Fibroblast of skin of right quadriceps (primary cell): ENCODE data around the gene ZNF224.
"Not testable (repeated sequence)": the region's sequence is repeated elsewhere in the genome, so short reads cannot be mapped to it uniquely, and the experiment has no call there.

Experiments
- DNase-seq: peaks from one replicate; pipeline ENCODE4 v3.0.0-alpha.2; 2013

Gene ZNF224

DNA sequence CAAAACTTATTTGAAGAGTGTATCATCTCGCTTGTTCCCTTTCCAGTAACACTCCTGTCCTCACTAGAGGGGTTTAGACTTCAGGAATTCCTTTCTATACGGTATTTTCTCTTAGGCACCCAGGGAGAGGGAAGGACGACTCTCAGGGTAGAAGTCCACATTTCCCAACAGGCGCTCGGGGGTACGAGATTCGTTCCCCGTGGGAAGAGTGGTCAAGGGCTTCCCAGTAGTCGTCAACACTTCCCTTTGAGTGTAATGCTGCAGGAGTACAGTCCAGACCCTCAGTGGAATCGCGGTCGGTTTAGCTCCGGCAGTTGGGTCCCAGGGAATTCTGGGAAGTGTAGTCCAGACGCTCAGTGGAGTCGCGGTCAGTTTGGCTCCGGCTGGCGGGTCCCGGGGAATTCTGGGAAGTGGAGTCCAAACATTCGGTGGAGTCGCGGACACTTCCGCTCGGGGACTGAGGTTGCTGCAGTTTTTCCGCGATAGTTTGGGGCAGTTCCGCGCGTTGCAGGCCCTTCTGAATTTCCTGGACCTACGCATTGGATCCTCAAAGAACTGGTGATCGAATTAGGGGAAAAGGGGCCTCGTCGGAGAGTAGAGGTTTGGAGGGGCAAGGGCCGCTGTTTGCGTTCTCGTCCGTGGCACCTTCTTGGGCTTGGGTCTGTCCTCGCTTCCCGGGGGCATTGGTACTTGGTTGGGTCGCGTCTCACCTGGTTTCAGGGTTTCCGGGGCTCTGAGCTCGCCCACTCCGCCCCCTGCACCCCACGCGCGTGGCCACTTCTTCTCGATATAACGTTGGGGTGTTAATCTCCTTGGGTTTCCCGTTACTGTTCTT lies at the start of gene ZNF224:
TSS of gene ZNF224 (plus strand) at position 431 of the 835 bp plus-strand sequence. CDS start 3,513 bp downstream, outside the sequence.
- peak; percentile 91 for DNase-seq

GRCh38 chr19:44050740-44051649 lies 43.2 kb upstream of the ZNF224 start:
- no peak for DNase-seq

DNA sequence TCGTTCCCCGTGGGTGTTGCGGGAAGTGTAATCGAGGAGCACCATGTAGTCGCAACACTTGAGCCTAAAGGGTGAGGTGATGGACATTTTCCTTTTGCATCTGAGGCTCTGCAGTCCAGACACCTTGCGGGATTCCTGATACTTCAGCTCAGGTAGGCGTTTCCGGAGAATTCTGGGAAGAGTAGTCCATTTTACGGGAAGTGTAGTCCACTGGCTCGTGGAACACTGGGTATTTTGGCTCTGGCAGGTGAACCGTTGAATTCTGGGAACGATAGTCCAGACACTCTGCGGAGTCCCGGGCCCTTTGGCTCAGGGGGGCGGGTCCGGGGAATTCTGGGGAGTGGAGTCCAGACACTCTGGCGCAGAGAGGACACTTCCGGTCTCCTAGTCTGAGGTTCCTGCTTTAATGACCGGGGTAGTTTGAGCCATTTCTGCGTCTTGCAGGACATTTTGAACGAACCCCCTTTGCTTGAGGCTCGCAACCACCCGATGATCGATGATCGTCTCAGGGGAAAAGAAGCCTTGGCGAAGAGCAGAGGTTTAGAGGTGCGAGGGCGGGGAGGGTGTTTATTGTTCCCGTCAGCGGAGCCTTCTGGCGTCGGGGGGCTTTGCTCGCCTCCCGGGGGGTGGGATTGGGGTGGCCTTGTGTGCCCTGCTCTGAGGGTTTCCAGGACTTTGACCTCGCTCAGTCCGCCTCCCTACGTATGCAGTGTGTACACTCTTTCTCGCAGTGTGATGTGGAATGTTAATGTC lies 42.3 kb upstream of the ZNF224 start, which contains the start of gene ZNF223:
TSS of gene ZNF223 (plus strand) at position 387 of the 753 bp plus-strand sequence. CDS start 3,141 bp downstream, outside the sequence.
- DNase-seq = peak; percentile 94

DNA sequence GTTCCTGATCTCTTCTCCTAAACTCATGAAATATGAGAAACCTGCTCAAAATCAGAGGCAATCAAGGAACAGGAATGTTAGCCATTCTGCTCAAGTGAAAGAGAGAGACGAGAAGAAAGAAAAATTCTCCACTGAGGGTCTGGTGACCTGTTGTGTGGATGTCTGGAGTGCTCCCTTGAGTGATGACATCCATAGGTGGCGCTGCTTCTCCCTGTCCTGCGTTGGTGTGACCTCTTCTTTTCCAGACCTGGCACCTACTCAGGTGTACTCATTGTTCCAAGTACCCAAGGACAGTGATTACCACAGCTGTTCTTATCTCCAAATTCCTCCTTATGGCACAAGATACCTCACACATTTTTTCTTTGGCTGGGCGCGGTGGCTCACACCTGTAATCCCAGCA lies 38.3 kb upstream of the ZNF224 start:
- no peak for DNase-seq

- DNase-seq = no peak
Measured at GRCh38 chr19:44059229-44059628, 34.9 kb upstream of the ZNF224 start.

GRCh38 chr19:44061038-44061437 lies 33.1 kb upstream of the ZNF224 start:
- no peak for DNase-seq

DNA sequence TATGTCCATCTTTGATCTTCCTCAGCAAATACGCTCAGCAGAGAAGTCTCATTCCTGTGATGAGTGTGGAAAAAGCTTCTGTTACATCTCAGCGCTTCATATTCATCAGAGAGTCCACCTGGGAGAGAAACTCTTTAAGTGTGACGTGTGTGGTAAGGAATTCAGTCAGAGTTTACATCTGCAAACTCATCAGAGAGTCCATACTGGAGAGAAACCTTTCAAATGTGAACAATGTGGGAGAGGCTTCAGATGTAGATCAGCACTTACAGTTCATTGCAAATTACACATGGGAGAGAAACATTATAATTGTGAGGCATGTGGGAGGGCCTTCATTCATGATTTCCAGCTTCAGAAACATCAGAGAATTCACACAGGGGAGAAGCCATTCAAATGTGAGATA lies 27.9 kb upstream of the ZNF224 start:
- no peak for DNase-seq

GRCh38 chr19:44069415-44069814 lies 24.7 kb upstream of the ZNF224 start:
- DNase-seq = no peak

DNA sequence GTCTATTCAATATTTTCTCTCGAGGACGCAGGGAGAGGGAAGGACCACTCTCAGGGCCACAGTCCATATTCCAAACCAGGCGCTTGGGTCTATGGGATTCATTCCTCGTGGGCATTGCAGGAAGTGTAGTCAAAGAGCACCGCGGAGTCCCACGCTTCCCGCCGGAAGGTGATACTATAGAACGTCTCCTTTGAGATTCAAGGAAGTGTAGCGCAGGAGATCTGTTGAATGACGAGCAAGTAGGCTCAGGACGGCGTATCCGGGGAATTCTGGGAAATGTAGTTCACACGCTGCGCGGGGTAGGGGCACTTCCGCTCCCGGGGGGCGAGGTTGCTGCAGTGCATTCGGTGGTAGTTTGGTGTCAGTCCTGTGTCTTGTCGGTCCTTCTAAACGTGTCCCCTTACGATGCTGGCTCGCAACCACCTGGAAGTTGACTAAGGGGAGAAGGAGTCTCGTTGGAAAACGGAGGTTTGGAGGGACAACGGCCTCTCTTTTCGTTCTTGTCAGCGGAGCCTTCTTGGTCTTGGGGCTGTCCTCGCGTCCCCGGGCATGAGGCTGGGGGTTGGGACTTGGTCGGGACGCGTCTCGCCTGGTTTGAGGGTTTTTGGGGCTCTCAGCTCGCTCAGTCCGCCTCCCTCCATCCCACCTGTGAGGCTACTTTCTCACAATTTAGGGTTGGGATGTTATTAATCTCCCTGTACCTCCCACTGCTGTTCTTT lies 22.2 kb upstream of the ZNF224 start, which contains the start of gene ZNF284:
TSS of gene ZNF284 (plus strand) at position 336 of the 719 bp plus-strand sequence. CDS start 4,231 bp downstream, outside the sequence.
- DNase-seq = peak; percentile 91

GRCh38 chr19:44072543-44073401 lies 21.4 kb upstream of the ZNF224 start:
- DNase-seq = no peak

- DNase-seq = no peak
Measured at GRCh38 chr19:44076325-44076724, 17.8 kb upstream of the ZNF224 start.

- DNase-seq = no peak
Measured at GRCh38 chr19:44092108-44092507, 2.1 kb upstream of the ZNF224 start.

DNA sequence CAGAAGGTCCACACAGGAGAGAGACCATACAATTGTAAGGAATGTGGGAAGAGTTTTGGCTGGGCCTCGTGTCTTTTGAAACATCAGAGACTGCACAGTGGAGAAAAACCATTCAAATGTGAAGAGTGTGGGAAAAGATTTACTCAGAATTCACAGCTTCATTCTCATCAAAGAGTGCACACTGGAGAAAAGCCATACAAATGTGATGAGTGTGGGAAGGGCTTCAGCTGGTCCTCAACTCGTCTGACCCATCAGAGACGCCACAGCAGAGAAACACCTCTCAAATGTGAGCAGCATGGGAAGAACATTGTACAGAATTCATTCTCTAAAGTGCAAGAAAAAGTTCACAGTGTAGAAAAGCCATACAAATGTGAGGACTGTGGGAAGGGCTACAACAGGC lies 13.6 kb downstream of the ZNF224 start:
- no peak for DNase-seq

DNA sequence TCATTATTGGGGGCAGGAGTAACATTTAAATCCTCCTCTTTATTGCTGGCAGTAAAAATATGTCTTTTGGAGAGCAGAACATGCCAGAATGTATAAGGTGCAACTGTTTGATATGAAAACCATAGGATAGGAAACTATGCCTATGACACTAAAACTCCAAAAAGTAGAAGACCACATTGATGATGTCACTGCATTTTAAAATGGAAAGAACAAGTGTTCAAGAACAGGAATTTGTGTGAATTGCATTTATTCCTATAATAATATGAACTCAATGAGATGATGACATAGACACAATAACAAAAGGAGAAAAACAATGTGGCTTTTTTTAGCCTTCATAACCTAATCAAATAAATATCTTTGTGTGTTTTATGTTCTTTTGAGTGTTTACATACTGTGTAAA lies 15.3 kb downstream of the ZNF224 start:
- no peak for DNase-seq

DNA sequence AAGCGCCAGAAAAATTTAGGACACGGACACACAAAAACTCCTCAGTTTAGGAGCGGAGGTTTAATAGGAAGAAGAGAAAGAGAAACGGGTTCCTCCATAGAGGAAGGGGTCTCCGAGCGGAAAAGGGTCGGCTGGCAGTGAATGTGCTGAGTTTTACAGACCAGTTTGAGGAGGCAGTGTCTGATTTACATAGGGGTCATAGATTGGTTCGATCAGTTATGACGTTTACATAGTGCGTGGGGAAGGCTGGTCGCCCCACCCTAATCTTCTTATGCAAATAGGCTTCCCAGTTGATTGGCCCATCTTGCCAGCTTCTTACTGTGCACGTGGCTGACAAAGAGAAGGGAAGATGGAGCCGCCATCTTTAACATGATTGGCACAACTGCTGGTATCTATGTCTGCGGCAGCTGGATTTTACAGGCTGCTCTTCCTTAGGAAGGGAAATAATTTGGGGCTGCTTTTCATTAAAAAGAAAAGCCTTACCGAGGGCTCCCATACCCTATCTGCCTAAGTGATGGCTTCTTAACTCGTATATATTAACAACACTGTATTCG lies 17.8 kb downstream of the ZNF224 start:
- DNase-seq = peak; percentile 82

DNA sequence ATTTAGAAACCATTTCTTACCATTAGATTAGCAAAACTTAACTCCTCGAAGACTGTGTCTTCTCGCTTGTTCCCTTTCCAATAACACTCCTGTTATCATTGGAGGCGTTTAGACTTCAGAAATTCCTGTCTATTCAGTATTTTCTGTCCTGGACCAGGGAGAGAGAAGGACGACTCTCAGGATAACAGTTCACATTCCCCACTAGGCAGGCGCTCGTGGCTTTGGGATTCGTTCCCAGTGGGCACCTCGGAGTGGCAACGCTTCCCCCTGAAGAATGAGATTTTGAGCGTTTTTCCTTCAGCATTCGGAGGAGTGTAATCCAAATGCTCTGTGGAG lies 18.6 kb downstream of the ZNF224 start:
- DNase-seq = no peak

GRCh38 chr19:44113138-44113783 lies 19.1 kb downstream of the ZNF224 start, which contains the start of gene ZNF225:
ZNF225 (plus strand) TSS chr19:44113399; CDS start chr19:44115828, 2,429 bp downstream.
- peak; percentile 98 for DNase-seq

GRCh38 chr19:44113784-44114390 lies 19.7 kb downstream of the ZNF224 start:
- DNase-seq = no peak

GRCh38 chr19:44121162-44121561 lies 27.0 kb downstream of the ZNF224 start:
- not testable (repeated sequence) for DNase-seq

DNA sequence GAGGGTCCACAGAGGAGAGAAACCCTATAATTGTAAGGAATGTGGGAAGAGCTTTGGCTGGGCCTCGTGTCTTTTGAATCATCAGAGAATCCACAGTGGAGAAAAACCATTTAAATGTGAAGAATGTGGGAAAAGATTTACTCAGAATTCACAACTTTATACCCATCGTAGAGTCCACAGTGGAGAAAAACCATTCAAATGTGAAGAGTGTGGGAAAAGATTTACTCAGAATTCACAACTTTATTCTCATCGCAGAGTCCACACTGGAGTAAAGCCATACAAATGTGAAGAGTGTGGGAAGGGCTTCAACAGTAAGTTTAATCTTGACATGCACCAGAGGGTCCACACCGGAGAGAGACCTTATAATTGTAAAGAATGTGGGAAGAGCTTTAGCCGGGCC lies 37.8 kb downstream of the ZNF224 start:
- no peak for DNase-seq
